DOHH2 (cell line): ENCODE data around the gene CASP2.

Experiments
- H3F3A ChIP-seq: fragments of 200-600 bp; sonication (generic), shearing (Covaris generic); 2 replicates; pipeline ENCODE4 v1.6.0; 2016; ENCODE audit warnings: antibody characterized with exemption, mild to moderate bottlenecking; ENCODE audit not compliant: control insufficient read depth, insufficient read depth
- H3K27ac ChIP-seq: fragments of 200-600 bp; sonication (generic); 2 replicates; pipeline ENCODE4 v1.5.1; 2014; ENCODE audit warnings: low read depth, mild to moderate bottlenecking, low read length, moderate library complexity
- H3K27me3 ChIP-seq: fragments of 200-600 bp; sonication (generic); 2 replicates; pipeline ENCODE4 v1.6.1; 2014; ENCODE audit warnings: mild to moderate bottlenecking, low read length, mixed read lengths; ENCODE audit not compliant: control insufficient read depth
- H3K36me3 ChIP-seq: fragments of 200-600 bp; sonication (generic); 2 replicates; pipeline ENCODE4 v1.6.1; 2014; ENCODE audit warnings: mild to moderate bottlenecking, low read length, moderate library complexity, mixed read lengths; ENCODE audit not compliant: control insufficient read depth
- H3K4me1 ChIP-seq: fragments of 200-600 bp; sonication (generic); 2 replicates; pipeline ENCODE4 v1.6.1; 2014; ENCODE audit warnings: mild to moderate bottlenecking, low read length, mixed read lengths; ENCODE audit not compliant: control insufficient read depth
- H3K4me2 ChIP-seq: fragments of 200-600 bp; sonication (generic); 2 replicates; pipeline ENCODE4 v1.6.0; 2014; ENCODE audit warnings: mild to moderate bottlenecking, low read length, moderate library complexity
- H3K4me3 ChIP-seq: fragments of 200-600 bp; sonication (generic); 2 replicates; pipeline ENCODE4 v1.5.1; 2014; ENCODE audit warnings: mild to moderate bottlenecking, low read length, mixed read lengths
- H3K79me2 ChIP-seq: fragments of 200-600 bp; sonication (generic); 2 replicates; pipeline ENCODE4 v1.6.1; 2014; ENCODE audit warnings: mild to moderate bottlenecking, low read length, mixed read lengths; ENCODE audit not compliant: control insufficient read depth
- H3K9me2 ChIP-seq: fragments of 200-600 bp; sonication (generic); replicated peaks from 2 replicates; pipeline ENCODE4 v1.6.1; 2014; ENCODE audit warnings: mild to moderate bottlenecking, low read length, mixed read lengths; ENCODE audit not compliant: control insufficient read depth
- H3K9me3 ChIP-seq: fragments of 200-600 bp; sonication (generic); 2 replicates; pipeline ENCODE4 v1.6.1; 2014; ENCODE audit warnings: antibody characterized with exemption, low read length, mixed read lengths; ENCODE audit not compliant: control insufficient read depth, insufficient read depth
- H4K20me1 ChIP-seq: fragments of 200-600 bp; sonication (generic); 2 replicates; pipeline ENCODE4 v1.6.0; 2014; ENCODE audit warnings: low read depth, mild to moderate bottlenecking, antibody characterized with exemption, low read length, moderate library complexity; ENCODE audit not compliant: control insufficient read depth, insufficient read depth
- EZH2phosphoT487 ChIP-seq: fragments of 200-600 bp; sonication (generic); IDR thresholded peaks from 2 replicates; pipeline ENCODE4 v1.6.1; 2017; ENCODE audit warnings: borderline replicate concordance, mild to moderate bottlenecking, antibody characterized with exemption, low read length, moderate library complexity, mixed read lengths
- TF ChIP-seq, protein P1 (sequence below): fragments of 200-600 bp; sonication (generic); IDR thresholded peaks from one replicate; pipeline ENCODE4 v1.5.1; 2014; ENCODE audit warnings: antibody characterized with exemption, mild to moderate bottlenecking, low read depth, low read length; ENCODE audit not compliant: poor library complexity, severe bottlenecking

The CASP2 gene

DNA sequence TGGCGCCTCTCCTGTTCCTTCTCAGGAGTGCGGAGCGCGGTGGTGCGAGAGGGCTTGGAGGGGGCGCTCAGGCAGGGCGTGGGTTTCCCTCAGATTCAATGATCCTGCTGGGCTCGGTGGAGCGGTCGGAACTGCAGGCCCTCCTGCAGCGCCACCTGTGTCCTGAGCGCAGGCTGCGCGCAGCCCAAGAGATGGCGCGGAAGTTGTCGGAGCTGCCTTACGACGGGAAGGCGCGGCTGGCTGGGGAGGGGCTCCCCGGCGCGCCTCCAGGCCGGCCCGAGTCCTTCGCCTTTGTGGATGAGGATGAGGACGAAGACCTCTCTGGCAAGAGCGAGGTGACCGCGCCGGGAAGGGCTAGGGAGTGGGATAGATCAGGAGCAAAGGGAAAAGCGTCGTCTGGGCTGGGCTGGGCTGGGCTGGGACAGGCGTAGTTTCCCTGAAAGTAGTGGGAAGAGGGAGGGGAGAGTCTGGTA lies 57.3 kb downstream of the CASP2 start:
- Histone ChIP-seq H3K9me3 (no peaks in the 10 kb centered on the region), H3K4me2 (no peak overlapping the region), H3F3A (no peaks in the 10 kb centered on the region), H3K4me1 (no peaks in the 10 kb centered on the region), H4K20me1 (no peaks in the 10 kb centered on the region), H3K9me2 (no peaks in the 10 kb centered on the region), H3K27me3 (peaks cover 26% of the 10 kb centered on the region), H3K79me2 (no peaks in the 10 kb centered on the region), H3K27ac (no peak overlapping the region), H3K36me3 (no peaks in the 10 kb centered on the region), H3K4me3 (no peak overlapping the region)
- TF ChIP-seq, protein P1, sequence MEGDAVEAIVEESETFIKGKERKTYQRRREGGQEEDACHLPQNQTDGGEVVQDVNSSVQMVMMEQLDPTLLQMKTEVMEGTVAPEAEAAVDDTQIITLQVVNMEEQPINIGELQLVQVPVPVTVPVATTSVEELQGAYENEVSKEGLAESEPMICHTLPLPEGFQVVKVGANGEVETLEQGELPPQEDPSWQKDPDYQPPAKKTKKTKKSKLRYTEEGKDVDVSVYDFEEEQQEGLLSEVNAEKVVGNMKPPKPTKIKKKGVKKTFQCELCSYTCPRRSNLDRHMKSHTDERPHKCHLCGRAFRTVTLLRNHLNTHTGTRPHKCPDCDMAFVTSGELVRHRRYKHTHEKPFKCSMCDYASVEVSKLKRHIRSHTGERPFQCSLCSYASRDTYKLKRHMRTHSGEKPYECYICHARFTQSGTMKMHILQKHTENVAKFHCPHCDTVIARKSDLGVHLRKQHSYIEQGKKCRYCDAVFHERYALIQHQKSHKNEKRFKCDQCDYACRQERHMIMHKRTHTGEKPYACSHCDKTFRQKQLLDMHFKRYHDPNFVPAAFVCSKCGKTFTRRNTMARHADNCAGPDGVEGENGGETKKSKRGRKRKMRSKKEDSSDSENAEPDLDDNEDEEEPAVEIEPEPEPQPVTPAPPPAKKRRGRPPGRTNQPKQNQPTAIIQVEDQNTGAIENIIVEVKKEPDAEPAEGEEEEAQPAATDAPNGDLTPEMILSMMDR = no peak
- no peak for TF ChIP-seq EZH2phosphoT487

DNA sequence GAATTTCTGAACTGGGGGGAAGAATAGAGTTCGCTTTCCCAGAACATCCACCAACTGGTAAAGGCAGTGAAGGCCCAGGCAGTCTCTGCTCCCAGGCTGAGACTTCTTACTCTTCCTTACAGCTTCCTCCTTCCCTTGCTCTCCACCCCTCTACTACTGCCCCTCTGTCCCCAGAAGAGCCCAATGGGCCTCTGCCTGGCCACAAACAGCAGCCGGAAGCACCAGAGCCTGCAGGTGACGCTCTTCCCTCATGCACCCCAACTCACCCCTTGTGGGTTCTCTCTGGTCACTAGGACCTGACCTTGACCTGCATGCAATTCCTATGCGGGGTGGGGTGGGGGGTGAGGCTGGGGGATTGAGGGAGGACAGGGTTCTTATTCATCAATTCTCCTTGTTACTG lies 57.9 kb downstream of the CASP2 start:
- H3K36me3 ChIP-seq = no peaks in the 10 kb centered on the region
- H3K4me1 ChIP-seq = no peaks in the 10 kb centered on the region
- H3K27me3 ChIP-seq = peaks cover 26% of the 10 kb centered on the region
- no peaks in the 10 kb centered on the region for H3K9me2 ChIP-seq
- no peaks in the 10 kb centered on the region for H4K20me1 ChIP-seq
- H3K27ac ChIP-seq = no peak overlapping the region
- H3K9me3 ChIP-seq = no peaks in the 10 kb centered on the region
- H3K4me3 ChIP-seq = no peak overlapping the region
- no peaks in the 10 kb centered on the region for H3F3A ChIP-seq
- no peaks in the 10 kb centered on the region for H3K79me2 ChIP-seq
- TF ChIP-seq EZH2phosphoT487 = no peak
- TF ChIP-seq, protein P1 = no peak
- no peak overlapping the region for H3K4me2 ChIP-seq

DNA sequence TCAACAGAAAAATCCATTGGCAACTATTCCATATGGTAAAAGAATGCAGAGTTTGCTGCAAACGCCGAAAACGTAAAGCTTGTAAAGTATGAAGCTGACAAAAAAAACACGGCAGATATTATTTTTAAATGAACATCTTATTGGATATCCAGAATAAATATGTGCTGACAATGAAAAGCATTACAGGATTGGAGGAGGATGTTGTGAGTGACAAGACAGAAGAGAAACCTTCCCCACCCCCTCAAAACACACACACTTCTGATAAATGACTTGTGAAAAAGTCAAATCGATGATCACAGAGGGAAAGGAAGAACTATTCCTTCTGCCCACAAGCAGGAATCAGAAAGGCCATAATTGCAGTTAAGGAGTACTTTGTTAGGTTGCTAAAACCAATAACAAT lies 59.8 kb downstream of the CASP2 start:
- no peaks in the 10 kb centered on the region for H3K9me3 ChIP-seq
- TF ChIP-seq, protein P1 = no peak
- TF ChIP-seq EZH2phosphoT487 = no peak
- no peak overlapping the region for H3K4me2 ChIP-seq

DNA sequence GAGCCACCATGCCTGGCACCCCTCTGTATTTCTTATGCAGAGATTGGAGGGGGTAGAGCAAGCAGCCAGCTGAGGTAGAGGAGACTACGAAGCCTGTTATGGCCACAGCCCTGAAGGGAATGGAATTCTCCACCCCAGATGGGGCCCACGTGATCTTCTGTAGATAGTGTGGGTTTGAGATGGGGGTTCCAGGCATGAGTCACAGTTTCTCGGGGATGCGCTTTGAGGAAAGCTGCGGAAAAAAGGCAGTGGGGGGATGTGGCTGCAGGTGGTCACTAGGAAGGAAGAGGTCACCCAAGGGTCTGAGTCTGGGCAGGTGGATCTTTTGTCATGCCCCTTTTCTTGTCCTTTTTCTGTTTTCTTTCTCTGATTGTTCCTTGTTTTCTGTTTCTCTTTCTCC lies 62.9 kb downstream of the CASP2 start:
- Histone ChIP-seq H3K27me3 (peaks cover 45% of the 10 kb centered on the region), H4K20me1 (no peaks in the 10 kb centered on the region), H3K9me3 (no peaks in the 10 kb centered on the region), H3K4me3 (no peak overlapping the region), H3K79me2 (no peaks in the 10 kb centered on the region), H3K27ac (no peak overlapping the region), H3F3A (no peaks in the 10 kb centered on the region), H3K36me3 (no peaks in the 10 kb centered on the region), H3K4me2 (no peak overlapping the region), H3K4me1 (no peaks in the 10 kb centered on the region), H3K9me2 (no peaks in the 10 kb centered on the region)
- TF ChIP-seq, protein P1 = no peak
- no peak for TF ChIP-seq EZH2phosphoT487

More for the DNA sequence above, 59.8 kb downstream of the CASP2 start:
- Histone ChIP-seq H3K4me1 (no peaks in the 10 kb centered on the region), H3F3A (no peaks in the 10 kb centered on the region), H4K20me1 (no peaks in the 10 kb centered on the region), H3K9me2 (no peaks in the 10 kb centered on the region), H3K27ac (no peak overlapping the region), H3K79me2 (no peaks in the 10 kb centered on the region), H3K27me3 (peaks cover 33% of the 10 kb centered on the region), H3K36me3 (no peaks in the 10 kb centered on the region), H3K4me3 (no peak overlapping the region)
